B cell (primary cell): Measurements from ENCODE around the gene CELF2.

ENCODE experiments used
- CTCF ChIP-seq: fragments of 200-600 bp; IDR thresholded peaks from one replicate; pipeline ENCODE4 v1.8.0; 2022; ENCODE audit warnings: antibody characterized with exemption, mild to moderate bottlenecking
- EZH2 ChIP-seq: IDR thresholded peaks from 2 replicates; pipeline ENCODE4 v1.6.1; 2012; ENCODE audit warnings: borderline replicate concordance, low read depth, mild to moderate bottlenecking, moderate library complexity, low read length; ENCODE audit not compliant: insufficient read depth, poor library complexity, severe bottlenecking

DNA sequence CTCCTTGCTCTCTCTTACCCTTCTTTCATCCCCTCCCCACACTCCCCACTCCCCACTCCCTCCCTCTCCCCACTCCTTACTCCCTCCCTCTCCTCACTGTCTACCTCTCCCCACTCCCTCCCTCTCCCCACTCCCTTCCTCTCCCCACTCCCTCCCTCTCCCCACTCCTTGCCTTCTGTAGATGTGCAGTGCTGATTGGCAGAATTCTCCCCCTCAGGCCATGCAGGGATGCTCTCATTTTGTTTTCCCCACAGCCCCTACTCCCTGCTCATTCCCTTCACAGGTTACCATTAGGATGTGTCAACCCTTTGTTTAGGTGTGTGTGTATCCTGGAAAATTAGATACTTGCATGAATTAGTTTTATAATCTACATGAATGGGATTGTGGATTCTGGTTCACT is 90.3 kb downstream of the CELF2 start:
- TF ChIP-seq CTCF, result no peak
- TF ChIP-seq EZH2, result no peak
